GM21723 (cell line): Measurements from ENCODE around the gene CLBA1.
"Not testable (repeated sequence)": the region's sequence is repeated elsewhere in the genome, so short reads cannot be mapped to it uniquely, and the experiment has no call there.

Experiments used
- ATAC-seq: cut with Tn5 transposase; IDR thresholded peaks from one replicate; pipeline ENCODE4 v1.9.1; 2021; ENCODE audit warnings: mild to moderate bottlenecking, moderate library complexity; ENCODE audit not compliant: unreplicated experiment

CLBA1 gene

GRCh38 chr14:104947881-104948735 is 37.5 kb upstream of the CLBA1 start:
- ATAC-seq: not testable (repeated sequence)

DNA sequence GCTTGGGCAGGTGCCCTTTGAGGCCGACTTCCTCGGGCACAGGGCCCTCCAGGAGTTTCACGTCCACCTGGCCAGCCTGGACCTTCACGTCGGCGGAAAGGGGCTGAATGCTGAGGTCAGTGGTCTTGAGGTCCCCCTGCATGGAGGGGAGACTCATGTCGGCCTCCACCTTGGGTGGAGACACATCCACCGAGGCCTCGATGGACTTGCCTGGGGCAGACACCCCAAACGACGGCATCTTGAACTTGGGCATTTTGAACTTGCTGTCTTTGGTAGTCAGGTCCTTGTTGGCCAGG is 36.9 kb upstream of the CLBA1 start:
- ATAC-seq: no peak

DNA sequence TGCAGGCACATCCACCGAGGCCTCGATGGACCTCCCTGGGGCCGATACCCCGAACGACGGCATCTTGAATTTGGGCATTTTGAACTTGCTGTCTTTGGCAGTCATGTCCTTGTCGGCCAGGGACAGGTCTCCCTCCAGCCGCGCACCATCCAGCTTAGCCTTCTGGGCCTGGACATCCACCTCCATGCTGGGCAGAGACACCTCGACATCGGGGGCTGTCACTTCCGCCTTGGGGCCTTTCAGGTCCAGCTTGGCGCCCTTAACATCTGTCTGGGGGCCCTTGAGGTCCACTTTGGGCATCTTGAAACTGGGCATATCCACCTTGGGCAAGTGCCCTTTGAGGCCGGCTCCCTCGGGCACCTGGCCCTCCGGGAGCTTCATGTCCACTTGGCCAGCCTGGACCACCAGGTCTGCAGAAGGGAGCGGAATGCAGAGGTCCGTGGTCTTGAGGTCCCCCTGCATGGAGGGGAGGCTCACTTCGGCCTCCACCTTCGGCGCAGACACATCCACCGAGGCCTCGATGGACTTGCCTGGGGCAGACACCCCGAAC is 36.1 kb upstream of the CLBA1 start:
- not testable (repeated sequence) for ATAC-seq

- ATAC-seq: no peak
These were observed 35.6 kb upstream of the CLBA1 start for GRCh38 chr14:104950021-104950420.

DNA sequence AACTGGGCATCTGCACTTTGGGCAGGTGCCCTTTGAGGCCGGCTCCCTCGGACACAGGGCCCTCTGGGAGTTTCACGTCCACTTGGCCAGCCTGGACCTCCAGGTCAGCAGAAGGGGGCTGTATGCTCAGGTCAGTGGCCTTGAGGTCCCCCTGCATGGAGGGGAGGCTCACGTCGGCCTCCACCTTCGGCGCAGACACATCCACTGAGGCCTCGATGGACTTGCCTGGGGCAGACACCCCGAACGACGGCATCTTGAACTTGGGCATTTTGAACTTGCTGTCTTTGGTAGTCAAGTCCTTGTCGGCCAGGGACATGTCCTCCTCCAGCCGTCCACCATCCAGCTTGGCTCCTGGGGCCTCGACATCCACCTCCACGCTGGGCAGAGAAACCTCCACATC is 34.9 kb upstream of the CLBA1 start:
- ATAC-seq: not testable (repeated sequence)

- not testable (repeated sequence) for ATAC-seq
These were observed 33.5 kb upstream of the CLBA1 start for GRCh38 chr14:104951863-104952657.

DNA sequence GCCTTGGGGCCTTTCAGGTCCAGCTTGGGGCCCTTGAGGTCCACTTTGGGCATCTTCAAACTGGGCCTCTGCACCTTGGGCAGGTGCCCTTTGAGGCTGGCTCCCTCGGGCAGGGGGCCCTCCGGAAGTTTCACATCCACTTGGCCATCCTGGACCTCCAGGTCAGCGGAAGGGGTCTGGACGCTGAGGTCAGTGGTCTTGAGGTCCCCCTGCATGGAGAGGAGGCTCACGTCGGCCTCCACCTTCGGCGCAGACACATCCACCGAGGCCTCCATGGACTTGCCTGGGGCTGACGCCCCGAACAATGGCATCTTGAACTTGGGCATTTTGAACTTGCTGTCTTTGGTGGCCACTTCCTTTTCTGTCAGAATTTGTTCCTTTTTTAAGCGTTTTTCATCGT is 32.5 kb upstream of the CLBA1 start:
- ATAC-seq: no peak

DNA sequence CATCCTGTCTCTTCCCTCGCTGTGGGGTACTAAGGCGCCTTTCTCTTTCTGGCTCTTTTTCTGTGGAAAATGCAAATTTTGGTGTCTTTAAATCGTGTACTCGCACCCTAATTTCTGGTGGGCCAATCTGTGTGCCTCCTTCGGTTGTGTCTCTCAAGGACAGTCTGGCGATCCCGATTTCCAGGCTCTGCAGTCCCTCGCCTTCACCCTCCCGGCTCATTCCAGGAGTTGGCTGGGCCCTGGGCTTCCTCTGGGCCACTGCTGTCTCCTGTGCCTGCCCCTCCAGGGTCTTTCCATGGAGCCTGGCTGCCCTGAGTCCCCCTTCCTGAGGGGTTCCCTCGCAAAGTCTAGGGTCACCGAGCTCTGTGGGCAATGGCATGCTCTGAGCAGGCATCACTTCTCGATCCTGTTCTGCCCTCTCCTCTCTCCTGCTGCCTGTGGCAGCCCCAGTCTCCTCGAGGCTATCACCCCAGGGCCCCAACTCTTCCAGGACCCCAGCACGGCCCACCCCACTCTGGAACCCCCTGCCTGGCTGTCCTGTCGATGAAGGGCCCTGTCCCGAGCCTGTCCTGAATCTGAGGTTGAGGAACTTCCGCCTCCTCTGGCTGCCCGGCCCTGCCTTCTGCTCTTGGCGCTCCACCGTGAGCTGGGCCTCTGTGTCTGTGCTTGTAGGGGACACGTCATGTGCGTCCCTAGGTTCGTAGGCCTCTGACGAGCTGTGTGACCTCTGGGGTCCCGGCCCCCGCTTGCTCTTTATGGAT is 31.5 kb upstream of the CLBA1 start:
- ATAC-seq: no peak

- ATAC-seq: no peak
These were observed 30.7 kb upstream of the CLBA1 start for GRCh38 chr14:104954746-104955395.

- no peak for ATAC-seq
These were observed 30.2 kb upstream of the CLBA1 start for GRCh38 chr14:104955396-104955770.

DNA sequence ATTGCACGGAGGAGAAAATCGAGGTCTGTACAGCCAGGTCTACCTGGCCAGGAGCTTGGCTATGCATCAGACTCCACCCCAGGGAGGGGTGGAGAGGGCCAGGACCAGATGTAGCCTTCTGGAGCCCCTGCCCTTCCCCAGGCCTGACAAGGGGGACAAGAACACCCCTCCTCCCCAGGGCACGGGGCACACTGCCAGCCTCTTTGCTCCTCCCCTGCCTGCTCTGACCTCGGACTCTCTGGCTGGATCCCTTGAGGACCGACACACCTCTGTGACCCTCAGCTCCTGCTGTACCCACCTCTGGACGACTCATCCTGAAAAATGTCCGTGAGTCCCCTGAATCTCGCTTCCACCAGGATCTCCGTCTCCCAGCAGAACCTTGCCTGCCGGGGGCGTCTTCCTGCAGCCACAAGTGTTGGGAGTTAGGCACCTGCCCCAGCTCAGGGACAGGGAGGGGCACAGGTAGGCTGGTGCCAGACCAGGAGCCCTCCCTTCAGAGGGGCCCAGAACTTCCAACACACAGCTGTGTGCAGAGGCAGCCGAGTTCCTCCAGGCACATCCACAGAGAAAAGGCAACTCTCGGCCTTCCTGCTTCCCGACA is 29.2 kb upstream of the CLBA1 start:
- ATAC-seq: no peak

GRCh38 chr14:104957146-104958113 is 28.2 kb upstream of the CLBA1 start:
- no peak for ATAC-seq

GRCh38 chr14:104964546-104964945 is 21.0 kb upstream of the CLBA1 start:
- ATAC-seq: no peak

- no peak for ATAC-seq
These were observed 19.9 kb upstream of the CLBA1 start for GRCh38 chr14:104965561-104966231.

GRCh38 chr14:104966261-104966865 is 19.2 kb upstream of the CLBA1 start:
- no peak for ATAC-seq

DNA sequence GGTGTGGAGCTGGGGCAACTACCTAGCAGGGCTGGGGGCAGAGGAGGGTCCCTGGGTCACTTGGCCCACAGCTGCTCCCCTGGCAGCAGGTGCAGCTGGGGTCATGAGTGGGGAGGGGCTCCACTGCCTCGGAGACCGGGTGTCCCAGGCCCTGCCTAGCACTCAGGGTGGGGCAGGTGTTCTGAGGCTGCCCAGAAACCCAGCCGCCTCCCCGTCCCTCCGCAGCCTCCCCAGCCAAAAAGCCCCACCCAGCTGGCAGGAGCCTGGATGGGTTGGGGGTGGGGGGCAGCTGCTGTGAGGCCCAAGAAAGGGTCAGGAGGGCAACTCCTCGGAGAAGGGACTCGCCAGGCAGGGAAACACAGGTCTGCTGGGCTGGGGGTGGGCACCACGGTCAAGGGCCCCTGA is 18.6 kb upstream of the CLBA1 start:
- no peak for ATAC-seq

DNA sequence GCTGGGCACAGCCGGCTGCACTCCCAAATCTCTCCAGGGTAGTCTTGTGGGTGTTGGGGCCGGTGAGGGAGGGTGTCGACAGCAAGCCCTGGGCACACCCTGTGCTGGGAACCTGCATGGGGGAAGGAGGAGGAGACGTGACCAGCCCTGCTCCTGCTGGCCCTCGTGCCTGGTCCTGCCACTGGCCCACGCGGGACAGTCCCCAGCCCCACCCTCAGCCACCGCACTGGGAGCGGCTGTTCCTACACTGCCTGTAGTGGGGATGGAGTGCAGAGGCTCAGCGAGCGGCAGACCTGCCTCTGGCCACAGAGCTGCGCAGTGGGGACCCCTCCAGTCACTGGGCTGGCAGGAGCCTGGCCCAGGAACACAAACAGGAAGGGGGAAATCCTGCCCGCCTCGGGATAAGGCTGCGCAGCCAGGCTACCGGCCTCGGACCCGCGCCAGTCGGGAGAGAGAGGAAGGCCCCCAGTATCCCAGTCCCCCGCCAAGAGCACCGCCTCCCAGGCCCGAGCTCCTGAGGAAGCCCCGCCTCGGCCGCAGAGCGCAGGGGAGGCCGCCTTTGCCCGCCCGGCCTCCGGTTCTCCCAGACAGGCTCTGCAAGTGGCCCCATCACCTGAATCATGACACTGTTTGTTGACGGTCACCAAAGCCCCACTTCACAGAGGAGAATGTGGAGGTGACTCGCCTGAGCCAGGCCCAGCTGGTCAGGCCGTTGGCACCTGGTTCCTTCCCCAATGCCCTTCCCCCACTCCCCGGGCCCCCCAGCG is 18.0 kb upstream of the CLBA1 start:
- ATAC-seq: no peak

- no peak for ATAC-seq
These were observed 17.4 kb upstream of the CLBA1 start for GRCh38 chr14:104968153-104968527.
